ENCODE measurements around the gene DRGX.

DRGX gene

DNA sequence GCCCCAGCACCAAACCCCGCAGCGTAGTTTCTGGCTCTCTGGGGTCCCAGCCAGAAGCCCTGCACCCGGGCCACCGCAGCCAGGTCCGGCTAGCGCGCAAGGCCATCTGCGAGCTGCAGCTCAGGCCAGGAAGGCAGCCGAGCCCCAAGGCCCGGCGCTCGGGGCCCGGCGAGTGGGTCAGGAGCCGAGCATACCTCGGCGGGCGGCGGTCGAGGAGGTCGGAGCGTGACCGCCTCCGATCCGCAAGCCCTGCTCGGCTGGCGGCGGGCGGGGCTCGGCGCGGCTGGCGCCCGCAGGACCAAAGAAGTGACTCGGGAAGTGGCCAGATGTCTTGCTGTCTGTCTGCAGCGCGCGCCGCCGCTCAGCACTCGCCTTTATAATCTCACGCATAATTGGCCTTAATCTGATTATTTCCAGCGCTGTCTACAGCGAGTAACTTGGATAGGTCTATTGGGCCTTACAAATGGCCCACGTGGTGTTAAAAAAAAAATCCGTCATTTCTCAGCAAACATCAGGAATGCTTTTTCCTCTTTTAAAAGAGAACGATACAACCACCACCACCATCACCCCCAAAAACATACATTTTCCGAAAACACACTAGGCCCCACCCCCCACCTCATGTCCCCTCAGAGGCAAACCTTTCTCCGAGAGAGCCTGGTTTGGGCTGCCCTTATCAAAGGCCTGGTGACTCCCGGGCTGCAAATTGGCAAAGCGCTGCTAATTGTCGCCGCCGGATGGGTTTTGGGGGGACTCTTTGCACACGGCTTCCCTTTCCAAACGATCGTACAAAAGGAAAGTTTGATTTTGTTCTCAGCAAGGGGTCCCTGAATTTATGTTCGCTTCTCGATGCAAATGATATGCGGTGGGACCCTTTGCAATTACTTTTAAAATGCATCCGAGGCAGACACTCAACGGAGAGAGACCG lies at the start of gene DRGX:
Gene DRGX, minus strand, starts transcription at position 349 of the 925 bp plus-strand sequence. CDS start 649 bp downstream, outside the sequence.
- no peak for DNase-seq (ENCODE audit: low read depth)

DNA sequence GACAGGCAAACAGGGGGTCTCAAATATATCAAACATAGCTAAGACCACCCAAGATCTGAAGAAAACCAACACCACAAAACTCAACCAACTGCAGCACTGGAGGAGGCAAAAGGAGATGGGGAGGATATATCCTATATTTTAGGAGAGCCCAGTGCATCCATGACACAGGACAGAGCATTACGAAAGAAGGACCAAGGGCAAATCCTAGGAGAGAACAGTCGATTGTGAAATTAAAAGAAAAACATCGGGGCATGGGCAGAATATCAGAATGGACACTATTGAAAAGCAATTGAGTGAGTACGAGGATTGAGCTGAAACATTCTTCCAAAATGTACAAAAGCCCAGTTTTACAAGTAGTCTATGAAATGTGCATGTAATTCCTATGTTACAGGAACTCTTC lies 48.5 kb upstream of the DRGX start:
- no peak for DNase-seq (ENCODE audit: low read depth)

DNA sequence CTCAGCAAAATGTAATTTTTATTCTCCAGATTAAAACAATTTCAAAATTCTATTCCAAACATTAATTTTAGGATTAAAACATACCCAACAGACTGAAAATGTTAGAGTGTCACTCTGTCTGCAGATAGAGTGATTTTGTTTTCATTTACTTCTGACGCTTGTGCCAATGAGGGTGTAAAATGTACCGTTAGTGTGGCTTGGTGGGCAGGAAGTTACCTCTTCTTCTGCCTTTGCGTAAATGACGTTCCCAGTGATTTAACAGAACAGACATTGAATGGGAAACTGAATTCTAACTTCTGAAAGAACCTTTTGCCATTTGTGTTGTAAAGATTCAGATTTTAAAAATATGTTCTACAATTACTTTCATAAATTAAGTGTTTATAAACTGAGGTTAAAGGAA lies 47.0 kb upstream of the DRGX start:
- no peak for DNase-seq (ENCODE audit: low read depth)

DNA sequence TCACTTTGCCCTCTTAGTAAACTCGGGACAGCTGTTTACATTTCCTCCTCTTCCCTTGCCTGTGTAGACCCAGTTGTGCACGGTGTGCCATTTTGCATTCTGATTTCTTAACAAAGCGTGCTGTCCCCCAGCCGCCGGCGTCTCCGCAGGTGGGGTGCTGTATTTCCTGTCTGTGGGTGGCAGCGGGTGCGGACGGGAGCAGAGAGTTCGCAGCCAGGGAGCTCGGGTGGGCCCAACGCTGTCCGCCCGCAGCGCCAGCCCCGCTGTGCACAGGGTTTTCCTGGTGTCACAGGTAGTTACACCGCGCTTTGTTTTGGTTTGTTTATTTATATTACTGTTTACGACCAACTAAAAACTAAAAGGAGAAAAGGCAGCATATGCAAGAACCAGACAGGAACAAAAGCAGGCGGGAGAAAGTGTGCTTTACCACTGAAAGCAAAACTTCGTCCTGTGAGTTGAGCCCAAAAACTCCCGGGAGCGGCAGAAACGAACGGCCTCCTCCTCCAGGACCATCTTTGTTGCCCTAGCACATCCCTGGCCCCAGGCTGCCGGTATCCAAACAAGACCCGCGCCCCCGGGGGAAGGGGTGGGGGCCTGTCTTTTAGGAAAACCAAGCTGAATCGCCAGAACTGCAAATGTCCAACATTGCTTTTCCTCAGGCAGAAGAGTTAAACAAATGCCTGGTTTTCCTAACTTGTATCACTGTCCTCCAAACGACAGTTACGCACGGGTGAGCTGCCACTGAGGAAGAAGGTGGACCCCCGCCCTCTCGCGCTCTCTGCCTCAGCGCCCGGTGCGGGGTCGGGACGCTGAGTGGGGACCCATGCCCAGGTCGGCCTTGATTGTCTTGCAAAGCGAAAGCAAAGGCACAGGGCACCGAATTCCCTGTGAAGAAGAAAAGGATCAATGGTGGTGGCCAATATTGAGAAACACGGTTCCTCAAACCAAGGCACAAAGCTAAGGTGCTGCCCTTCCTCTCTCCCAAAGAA lies 45.9 kb upstream of the DRGX start:
- DNase-seq (ENCODE audit: low read depth): no peak

DNA sequence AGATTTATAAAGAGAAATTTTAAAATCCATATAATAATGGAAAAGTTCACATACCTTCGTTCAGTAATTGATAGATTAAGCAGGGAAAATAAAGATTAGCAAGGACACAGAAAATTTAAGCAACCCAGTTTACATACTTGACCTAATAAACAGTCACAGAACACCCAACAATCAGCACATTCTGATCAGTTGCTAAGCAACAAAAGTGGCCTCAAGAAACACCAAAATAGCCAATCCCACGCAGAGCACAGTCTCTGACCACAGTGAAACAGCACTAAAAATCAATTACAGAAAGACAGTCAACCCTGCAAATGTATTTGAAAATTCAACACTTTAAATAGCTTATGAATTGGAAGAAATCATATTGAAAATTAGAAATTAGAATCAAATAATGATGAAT lies 39.3 kb upstream of the DRGX start:
- DNase-seq (ENCODE audit: low read depth): no peak

DNA sequence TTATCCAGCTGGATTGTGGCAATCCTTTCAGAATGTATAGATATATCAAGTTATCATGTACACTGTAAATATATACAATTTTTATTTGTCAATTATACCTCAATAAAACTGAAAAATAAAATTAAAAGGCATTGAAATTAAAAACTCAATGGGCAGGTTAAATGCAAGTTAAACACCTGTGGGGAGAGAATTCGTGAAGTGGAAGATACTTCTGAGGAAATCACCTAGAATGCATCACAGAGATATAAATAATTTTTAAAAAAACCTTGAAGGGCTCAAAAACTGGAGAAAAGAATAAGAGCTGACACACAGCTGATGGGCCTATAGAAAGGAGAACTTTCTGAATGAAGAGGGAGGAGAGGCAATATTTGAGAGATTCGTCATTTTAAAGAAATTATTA lies 37.2 kb upstream of the DRGX start:
- DNase-seq (ENCODE audit: low read depth): no peak

DNA sequence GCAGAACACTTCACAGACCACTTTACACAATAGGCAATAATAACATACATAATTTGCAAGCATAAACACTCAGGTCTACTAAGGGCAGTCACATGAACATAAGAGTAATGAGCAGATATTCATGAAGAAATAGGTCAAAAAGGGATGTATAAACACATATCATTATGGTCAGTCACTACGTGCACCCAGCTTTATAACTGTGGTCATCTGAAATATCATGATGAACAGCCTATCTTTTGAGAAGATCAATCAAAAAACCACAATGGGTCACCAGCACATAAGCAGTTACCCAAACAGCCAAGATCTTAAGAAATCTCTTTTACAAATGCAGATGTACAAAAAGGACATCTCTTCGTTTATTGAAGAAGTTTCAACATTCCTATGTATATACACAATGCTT lies 35.5 kb upstream of the DRGX start:
- DNase-seq (ENCODE audit: low read depth): no peak

DNA sequence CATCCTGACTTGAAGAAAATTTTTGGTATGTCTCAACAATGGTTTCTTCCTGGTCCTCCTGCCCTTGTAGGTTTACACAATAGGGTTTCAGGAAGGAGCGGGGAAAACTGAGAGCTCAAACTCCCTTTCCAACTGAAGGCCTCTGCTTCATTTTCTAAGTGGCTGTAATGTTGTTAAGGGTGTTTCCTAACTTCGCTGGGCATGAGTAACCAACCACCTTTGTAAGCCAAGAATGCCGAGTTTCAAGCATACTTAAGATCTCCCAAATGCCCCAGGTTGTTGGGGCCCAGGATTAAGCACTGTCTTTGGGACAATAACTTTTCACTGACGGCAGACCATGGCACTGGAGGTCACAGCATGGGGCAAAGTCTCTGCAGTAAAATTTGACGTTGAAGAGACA lies 33.6 kb upstream of the DRGX start:
- DNase-seq (ENCODE audit: low read depth): no peak

DNA sequence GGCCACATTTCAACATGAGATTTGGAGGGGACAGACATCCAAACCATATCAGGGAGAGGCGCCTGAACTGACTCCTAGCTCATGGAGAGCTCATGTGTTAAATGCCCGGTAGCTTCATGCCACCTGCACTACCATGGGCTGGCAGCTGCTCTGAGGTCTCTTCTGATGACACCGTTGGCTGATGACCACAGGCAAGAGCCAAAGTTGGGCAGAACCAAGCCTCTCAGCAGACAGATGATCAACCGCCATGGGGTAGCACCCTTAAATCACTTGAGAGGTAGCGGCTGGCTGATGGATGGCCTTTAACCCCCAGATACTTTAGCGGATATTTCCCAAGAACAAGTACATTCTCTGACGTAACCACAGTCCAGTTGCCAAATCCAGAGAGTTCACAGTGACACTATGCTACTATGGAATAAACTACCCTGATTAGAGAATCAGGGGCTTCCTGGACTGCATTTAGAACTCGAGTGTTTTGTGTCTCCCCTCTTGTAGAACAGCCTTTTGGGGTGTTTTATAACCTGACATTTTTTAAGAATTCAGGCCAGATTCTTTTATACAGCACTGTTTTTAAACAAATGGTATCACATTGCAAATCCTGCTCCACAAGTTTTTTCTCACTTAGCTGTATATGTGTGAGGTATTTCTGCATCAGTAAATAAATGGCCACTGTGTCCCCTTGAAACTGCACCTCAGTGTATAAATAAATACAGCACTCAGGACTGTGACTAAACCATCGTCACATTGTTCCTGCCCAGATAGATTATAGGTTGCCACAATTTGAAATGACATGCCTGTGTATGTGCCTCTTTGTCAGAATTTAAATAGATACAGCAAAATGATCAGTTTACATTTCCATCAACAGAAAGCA lies 30.8 kb upstream of the DRGX start:
- DNase-seq (ENCODE audit: low read depth): no peak

DNA sequence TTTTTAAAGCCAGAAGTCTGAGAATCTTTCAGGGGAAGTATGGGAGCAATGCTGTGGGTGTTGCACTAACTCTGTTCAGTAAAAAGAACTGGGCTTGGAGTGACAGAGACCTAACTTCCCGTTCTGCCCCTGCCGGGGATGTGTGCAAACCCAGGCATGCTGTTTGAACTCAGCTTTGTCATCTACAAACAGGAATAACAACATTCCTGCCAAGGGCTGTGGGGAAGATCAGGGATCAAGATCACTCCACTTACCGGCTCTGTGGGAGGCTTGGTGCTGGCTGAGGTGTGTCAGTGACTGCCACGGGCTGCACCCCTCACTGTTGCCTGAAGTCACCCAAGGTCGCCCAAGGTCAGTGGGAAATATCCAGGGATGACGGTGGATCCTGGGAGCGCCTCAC lies 23.1 kb upstream of the DRGX start:
- DNase-seq (ENCODE audit: low read depth): no peak

DNA sequence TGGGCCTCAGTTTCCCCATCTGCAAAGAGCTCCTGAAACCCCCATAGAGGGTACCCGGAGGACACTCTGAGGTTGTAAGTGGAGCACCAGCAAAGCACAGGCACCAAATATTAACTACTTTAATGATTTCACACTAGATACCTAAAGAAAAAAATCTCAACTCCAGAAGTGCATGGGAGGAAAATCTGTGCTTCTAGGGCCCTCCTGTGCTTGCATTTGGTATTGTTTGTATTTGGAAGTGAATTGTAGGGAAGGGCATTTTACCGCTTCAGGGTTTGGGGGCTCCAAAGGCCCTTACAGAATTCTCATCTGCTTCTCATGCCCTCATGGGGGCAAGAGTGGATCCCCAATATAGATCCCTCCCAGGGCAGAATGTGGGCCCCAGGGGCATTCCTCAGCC lies 22.4 kb upstream of the DRGX start:
- DNase-seq (ENCODE audit: low read depth): no peak

DNA sequence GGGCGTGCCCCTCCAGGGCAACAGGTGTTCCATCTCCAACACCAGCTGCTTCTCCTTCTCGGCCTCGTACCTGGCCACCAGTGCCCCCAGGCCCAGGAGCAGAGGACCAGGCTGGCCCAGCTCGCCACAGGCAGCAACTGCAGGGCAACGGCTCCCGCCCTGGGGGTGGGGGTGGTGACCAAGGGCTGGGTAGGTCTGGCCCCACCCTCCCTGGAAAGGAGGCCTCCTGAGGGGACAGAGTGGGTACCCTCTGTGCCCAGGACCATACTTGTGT lies 22.1 kb upstream of the DRGX start:
- DNase-seq (ENCODE audit: low read depth): no peak

DNA sequence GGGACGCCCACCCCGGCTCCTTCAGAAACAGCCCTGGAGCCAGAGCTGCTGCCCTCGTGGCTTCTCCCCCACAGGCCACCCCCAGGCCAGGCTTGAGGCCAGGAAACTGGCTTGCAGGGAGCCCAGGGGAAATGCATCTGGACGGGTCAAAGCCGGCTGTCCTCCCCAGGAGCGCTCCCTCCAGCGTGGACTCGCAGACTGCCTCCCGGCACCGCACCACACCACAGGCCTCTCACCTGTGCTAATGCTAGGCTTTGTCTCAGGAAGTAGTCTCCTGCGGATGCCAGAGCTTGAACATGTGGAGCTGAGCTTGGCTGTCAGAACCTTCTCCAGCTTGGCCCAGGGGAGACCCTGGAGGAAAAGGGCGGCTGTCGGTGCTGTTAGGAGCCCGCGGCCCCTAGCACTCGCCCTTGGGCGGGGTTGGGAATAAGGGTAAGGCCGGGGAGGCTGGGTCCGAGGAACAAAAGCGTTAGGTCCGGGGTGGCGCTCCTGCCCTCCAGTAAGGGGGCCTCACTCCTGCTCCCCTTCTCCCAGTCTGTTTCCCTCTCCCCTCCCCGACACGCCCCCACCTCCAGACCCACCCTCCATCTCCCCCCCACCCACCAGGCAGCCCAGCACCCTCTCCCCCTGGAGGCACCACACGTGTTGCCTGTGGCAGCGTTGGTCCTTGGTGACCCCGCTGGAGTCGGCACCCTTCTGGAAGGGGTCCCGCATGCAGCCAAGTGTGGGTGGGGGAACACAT lies 21.6 kb upstream of the DRGX start:
- no peak for DNase-seq (ENCODE audit: low read depth)

DNA sequence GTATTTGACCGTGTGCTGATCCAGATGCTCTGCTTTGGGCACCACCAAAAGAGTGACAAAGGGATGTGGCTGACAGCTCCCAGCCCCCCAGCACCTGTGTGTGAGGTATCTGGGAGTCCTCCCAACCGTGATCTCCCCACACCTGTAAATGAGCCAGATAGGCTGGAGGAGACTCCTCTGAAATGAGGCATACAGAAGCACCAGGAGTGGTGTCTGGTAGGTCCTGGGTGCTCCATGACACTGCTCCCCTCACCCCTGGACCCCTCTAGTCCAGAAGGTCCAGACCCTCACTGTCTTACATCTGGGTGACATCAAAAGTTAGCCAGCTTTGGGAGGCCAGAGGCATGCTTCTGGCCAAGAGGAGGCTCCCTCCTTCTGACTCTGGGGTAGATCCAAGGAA lies 20.0 kb upstream of the DRGX start:
- no peak for DNase-seq (ENCODE audit: low read depth)

DNA sequence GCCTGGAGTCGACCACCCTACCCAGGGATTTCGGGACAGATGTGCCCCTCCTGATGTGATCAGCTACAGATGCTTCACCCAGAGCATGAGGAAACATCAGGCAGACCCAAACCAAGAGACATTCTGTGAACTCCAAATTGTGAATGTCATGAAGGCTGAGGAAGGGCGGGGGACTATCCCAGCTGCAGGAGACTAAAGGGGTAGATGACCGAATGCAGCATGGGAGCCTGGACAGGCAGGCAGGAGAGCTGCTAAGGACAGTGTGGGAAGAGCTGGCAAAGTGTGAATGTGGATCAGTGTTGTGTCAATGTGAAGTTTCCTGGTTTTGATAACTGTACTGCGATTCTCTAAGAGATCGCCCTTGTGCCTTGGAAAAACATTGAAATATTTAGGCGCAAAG lies 19.2 kb upstream of the DRGX start:
- DNase-seq (ENCODE audit: low read depth): no peak

DNA sequence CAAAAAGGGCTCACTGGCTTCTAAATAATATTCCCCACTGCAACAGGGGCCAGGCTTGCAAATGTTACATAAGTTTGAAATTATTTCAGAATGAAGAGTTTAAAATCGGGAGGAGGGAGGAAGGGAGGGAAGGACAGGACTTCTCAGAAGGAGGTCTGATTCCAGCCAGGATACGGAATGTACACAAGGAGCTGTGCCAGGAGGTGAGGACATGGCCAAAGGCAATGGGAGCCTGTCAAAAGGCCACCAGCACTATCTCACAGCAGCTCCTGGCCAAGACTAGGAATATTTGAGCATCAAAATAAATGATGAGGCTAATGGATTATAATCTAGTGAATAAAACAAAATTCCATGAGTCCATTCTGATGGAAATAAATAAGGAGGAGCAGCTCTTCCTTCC lies 18.6 kb upstream of the DRGX start:
- no peak for DNase-seq (ENCODE audit: low read depth)

DNA sequence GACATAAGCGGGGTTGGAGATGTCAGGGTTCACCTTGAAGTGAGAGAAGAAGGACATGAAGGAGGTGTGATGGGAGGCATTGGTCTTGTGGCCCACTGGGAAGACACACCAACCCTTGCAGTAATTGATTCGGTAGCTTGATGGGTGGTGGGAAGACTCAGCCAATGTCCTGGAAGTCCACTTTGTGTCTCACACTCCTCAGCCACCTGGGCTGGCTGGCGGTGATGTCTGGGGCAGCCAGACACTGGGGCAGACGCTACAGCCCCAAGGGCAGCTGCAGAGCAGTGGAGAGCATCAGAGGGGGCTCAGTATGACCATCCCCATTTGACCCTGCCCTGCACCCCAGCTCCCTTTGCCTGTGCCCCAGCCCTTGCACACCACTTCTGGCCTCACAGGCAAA lies 16.7 kb upstream of the DRGX start:
- no peak for DNase-seq (ENCODE audit: low read depth)

DNA sequence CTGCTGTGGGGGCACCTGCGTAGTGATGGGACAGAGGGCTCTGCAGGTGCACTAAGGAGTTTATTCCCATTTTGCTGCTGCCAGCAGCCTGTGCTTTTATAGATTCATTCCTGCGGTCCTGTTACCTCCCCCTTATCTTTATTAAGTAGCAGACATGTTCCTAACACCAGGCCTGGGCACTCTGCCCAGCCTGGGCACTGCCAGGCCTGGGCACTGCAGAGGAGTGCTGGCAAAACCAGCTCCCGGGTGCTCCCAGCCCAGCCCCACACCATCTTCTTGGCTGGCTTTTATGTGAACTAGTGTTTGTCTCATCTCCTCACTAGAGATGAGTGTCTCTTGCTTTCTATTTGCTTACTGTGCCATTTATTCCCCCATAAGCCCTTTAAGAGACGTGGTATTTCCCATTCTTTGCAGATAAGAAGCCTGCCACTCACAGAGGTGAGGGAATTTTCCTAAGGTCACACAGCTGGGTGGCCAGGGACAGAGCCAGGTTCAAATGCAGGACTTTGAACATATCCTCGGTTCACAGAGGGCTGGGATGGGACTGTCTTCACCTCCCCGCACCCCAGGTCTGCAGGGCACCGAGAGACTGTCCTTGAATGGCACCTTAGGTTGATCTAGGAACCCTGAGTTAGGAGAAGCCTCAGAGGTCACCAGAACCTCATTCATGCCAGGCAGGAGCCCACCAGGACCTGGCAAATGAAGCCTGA lies 14.6 kb upstream of the DRGX start:
- no peak for DNase-seq (ENCODE audit: low read depth)

DNA sequence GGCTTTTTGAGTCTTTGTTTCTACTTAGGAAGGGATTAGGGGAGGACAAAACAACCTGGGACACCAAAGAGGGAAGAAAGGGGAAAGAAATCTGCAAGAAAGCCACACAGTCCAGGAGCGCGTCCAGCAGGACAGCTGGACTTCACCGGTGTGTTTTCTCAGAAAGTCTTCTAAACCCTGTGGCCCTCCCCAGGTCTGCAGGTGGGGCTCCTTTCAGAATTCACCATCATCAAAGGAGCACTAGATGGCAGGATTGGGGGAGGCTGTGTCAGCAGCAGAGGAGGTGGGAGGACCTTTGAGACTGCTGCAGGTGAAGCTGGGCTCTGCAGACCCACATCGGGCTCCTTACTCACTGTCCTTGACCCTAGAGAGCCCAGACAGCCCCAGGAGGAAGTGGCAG lies 13.9 kb upstream of the DRGX start:
- no peak for DNase-seq (ENCODE audit: low read depth)

DNA sequence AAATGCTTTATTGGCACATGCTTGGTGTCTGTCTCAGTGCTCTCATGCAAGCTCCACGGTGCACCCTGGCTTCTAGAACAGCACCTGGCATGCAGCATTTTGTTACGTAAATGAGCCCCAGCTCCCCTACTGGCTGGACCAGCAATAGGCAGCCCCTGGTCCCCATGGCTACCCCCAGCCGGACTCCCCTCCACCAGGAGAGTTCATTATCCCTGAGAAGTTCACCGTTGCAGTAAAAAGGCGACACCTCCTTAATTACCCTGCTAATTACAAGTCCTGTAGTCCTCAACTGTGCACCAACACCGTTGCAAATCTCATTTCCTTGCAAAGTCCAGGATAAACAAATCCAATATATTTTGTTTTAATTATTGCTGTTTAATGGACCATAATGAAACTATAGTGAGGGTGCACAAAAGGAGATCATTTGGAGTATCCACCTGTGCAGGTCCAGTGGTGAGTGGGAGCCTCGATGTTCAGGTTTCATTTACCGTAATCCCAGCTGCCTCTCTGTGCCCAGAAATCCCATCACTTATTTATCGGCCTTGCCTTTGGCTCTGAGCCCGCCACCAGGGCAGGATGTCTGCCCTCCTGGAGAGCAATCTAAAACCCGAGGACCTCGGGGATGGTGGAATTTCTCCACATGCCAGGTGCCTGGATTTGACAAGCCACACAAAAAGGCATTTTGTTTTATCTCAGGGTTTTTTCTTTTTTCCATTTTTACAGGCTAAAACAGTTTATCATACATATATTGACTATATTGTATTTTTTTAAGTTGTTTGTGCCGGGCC lies 12.8 kb upstream of the DRGX start:
- DNase-seq (ENCODE audit: low read depth): no peak
